HS-5 (cell line): ENCODE results near the gene HNRNPH1.
"Not testable (repeated sequence)": the region's sequence is repeated elsewhere in the genome, so short reads cannot be mapped to it uniquely, and the experiment has no call there.

ENCODE experiments used
- DNase-seq: peaks from one replicate; pipeline ENCODE4 v3.0.0-alpha.2; 2012; ENCODE audit warnings: low read depth

Gene HNRNPH1, protein sequence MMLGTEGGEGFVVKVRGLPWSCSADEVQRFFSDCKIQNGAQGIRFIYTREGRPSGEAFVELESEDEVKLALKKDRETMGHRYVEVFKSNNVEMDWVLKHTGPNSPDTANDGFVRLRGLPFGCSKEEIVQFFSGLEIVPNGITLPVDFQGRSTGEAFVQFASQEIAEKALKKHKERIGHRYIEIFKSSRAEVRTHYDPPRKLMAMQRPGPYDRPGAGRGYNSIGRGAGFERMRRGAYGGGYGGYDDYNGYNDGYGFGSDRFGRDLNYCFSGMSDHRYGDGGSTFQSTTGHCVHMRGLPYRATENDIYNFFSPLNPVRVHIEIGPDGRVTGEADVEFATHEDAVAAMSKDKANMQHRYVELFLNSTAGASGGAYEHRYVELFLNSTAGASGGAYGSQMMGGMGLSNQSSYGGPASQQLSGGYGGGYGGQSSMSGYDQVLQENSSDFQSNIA

DNA sequence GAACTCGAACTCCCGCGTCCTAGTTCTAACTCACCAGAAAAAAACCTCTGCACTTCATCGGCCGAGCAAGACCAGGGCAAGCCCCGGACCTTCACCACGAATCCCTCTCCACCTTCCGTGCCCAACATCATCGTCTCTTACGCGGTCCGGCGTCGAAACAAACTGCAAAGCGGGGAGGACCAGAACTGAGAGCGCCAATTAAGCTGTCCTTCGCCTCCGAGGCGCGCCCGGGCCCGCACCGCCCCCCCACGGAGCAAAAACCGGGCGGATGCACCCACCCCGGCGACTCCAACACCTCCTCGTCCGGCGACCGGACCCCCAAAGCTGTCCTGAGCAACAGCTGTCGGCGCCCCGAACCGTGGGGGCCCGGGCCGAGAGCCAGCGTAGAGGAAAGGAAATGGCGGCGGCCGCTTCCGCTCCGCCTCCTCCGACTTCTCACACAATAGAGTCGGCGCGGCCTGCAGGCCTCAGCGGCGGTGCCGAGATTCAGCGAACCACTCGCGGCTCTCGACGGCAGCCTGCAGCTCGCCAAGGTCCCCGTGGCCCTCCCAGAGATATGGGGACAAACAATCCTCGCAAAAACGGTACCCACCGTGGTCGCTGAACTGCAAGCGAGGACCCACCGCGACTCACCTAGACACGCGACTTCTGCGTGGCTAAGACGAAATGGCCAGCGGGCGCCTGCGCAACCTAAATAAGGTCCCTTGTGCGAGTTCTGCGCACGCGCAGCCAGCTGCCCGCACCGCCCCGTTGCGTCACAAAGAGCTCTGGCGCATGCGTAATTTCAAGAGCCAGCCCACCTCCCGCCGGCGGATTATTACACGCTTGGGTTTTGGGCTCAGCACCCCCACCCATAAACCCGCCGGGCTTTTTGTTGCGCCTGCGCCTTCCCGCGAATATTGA is at the start of gene HNRNPH1:
TSS of gene HNRNPH1 (minus strand) at position 669 of the 903 bp plus-strand sequence. CDS start at position 131, 538 bp downstream.
- peak; percentile 97 for DNase-seq

DNA sequence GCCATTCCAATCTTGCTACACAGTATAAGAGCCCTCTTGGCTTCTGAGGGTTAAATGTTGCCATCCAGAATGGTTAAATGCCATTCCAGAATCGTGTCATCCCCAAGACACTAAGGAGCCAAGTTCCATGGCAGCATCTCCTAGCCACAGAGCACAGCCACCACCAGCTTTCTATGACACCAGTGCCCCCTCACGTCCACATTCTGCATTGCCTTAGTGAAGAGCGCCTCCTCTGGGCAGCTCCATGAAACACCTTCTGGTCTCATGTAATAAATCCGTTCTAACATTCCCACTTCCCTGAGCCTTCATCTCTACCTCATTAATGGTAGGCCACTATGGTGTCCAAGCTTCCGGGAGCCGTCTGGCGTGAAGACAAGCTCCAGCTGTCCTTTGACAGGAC is 44.9 kb upstream of the HNRNPH1 start:
- no peak for DNase-seq

DNA sequence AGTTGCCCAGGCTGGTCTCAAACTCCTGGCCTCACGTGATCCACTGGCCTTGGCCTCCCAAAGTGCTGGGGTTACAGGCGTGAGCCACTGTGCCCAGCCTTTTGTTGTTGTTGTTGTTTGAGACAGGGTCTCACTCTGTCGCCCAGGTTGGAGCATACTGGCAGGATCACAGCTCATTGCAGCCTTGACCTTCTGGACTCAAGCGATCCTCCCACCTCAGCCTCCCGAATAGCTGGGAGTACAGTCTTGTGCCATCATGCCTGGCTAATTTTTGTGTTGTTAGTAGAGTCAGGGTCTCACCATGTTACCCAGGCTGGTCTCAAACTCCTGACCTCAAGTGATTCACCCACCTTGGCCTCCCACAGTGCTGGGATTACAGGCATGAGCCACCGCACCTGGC is 38.2 kb upstream of the HNRNPH1 start:
- DNase-seq = not testable (repeated sequence)

DNA sequence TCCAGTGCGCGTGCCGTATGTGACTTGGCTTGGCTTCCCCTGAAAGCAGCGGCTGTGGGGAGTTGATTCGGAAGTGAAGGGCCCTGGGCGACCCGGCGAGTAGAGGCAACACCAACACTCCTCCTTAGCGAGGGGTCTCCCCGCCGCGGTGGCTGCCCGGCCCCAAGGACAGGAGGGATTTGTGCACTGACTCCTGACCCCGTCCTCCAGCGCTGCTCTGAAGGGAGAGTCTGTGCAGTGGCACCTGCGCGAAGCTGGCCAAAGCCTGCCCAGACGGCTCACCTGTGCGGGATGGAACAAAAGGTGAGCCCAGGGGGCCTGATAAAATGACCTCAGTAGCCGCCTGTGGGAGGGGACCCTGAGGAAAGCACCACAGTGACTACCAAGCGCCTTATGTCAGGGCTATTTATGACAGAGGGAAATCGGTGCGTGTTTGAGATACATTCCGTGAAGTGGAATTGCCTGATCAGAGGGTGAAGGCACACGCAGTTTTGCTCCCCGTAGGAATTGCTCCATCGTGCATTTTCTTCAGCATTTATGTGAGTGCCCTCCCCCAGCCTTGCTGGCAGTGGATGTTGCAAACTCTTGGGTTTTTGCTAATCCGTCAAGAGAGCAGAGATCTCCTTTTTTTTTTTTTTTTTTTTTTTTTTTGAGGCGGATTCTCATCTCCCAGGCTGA is 34.8 kb upstream of the HNRNPH1 start:
- DNase-seq = not testable (repeated sequence)

GRCh38 chr5:179657302-179658178 is 34.1 kb upstream of the HNRNPH1 start:
- DNase-seq = not testable (repeated sequence)

DNA sequence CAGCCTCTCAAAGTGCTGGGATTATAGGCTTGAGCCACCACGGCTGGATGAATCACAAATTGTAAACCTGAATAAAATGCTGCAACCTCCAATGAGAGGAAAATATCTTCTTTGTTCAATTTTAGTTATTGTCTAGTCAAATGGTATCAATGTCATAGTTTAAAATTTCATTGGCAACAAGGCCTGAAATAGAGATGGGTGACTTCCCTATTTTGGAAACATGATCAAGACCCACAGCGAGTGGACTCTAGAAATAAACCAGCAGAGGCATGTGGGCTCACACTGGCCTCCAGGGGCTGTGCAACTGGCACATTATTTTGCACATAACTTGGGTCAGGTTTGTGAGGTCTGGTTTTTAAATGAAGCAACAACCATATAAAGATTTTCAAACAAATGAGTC is 29.7 kb upstream of the HNRNPH1 start:
- DNase-seq = not testable (repeated sequence)

DNA sequence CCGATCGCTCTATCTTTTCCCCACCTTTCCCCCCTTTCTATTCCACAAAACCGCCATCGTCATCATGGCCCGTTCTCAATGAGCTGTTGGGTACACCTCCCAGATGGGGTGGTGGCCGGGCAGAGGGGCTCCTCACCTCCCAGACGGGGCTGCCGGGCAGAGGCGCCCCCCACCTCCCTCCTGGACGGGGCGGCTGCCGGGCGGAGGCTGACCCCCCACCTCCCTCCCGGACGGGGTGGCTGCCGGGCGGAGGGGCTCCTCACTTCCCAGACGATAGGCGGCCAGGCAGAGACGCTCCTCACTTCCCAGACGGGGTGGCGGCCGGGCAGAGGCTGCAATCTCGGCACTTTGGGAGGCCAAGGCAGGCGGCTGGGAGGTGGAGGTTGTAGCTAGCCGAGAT is 26.8 kb upstream of the HNRNPH1 start:
- not testable (repeated sequence) for DNase-seq

DNA sequence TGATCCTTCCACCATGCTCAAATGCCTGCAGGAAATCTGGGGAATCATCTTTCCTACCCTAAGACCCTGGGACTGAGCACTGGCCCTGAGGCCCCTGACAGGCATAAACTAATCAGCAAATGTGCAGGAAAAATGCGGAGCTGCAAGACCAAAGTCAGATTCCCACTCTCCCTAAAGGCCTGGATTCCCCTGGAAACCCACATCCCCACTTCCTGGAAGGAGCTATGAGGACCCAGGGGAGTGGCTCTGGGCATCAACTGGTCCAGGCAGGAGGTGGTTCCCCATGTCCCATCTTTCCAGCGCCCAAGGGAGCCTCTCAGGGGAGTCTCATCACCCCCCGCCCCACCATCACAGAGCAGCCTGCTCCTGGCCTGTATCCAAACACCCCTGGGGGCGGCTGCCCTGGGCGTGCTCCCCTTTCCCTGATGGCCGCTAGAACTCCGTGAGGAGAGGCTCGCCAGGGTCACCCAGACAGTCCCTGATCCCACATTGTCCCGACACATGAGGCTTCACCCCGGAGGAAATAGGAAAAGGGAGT is 25.8 kb upstream of the HNRNPH1 start:
- DNase-seq = not testable (repeated sequence)

- no peak for DNase-seq
Measured at GRCh38 chr5:179648410-179648809, 24.9 kb upstream of the HNRNPH1 start.

- not testable (repeated sequence) for DNase-seq
Measured at GRCh38 chr5:179644766-179645165, 21.3 kb upstream of the HNRNPH1 start.

GRCh38 chr5:179643141-179643920 is 19.9 kb upstream of the HNRNPH1 start:
- DNase-seq = not testable (repeated sequence)

DNA sequence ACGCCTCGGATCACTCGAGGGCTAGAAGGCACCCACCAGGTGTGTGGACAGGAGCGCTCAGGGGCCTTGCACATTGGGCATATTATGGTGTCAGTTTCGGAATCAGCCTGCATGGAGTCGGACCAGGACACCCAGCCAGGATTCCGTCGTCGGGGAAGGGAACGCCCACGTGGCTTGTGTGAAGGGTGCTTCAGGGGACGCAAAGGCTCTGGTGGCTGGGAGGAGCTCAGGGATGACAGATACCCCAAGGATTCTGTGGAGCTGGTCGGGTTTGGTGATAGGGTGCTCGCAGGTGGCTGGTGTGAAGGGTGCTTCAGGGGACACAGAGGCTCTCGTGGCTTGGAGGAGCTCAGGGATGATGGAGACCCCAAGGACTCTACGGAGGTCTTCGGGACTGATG is 19.2 kb upstream of the HNRNPH1 start:
- DNase-seq = not testable (repeated sequence)

- DNase-seq = not testable (repeated sequence)
Measured at GRCh38 chr5:179641745-179642144, 18.3 kb upstream of the HNRNPH1 start.

GRCh38 chr5:179639296-179639695 is 15.8 kb upstream of the HNRNPH1 start:
- not testable (repeated sequence) for DNase-seq

DNA sequence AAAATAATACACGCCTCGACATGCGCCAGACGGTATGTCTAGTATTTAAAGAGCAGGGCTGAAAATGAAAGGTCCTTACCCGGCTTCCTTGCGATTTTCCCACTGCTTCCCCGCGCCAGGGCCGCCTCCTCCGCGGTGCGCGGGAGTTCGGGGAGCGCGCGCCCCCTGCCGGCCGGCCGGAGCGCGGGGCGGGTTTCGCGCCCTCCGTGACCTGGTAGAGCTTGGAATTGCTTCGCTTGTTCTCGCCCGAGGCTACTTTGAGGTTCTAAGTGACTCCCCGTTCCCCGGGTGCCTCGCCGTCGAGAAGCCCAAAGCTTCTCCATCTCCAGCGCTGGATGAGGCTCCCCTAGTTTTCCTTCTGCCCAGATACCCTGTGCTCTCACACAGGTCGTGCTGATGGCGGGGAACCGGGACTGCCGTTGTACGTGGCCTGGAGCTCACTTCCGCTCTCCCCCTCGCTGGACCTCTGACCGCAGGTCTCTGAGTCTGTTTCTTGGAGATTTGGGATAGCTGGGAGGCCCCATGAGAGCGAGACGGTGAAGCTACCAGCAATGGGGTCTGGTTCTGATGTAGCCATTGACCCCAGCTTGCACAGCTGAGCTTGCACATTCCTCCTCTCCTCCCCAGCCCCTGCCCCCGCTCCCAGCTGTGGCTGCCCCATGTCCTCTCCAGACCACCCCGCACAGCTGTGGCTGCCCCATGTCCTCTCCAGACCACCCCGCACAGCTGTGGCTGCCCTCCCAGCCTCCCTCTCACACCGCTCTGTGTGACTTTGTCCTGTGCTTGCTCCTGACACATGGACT is 11.1 kb upstream of the HNRNPH1 start:
- not testable (repeated sequence) for DNase-seq

DNA sequence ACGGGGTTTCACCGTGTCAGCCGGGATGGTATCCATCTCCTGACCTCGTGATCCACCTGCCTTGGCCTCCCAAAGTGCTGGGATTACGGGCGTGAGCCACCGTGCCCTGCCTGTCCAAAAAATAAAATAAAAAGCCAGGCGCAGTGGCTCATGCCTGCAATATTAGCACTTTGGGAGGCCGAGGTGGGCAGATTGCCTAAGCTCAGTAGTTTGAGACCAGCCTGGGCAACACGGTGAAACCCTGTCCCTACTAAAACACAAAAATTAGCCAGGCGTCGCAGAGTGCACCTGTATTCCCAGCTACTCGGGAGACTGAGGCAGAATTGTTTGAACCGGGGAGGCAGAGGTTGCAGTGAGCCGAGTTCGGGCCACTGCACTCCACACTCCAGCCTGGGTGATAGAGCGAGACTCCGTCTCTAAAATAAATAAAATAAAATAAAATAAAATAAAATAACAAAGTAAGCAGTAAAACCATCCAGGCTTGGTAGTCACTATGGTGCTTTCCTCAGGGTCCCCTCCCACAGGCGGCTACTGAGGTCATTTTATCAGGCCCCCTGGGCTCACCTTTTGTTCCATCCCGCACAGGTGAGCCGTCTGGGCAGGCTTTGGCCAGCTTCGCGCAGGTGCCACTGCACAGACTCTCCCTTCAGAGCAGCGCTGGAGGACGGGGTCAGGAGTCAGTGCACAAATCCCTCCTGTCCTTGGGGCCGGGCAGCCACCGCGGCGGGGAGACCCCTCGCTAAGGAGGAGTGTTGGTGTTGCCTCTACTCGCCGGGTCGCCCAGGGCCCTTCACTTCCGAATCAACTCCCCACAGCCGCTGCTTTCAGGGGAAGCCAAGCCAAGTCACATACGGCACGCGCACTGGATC is 10.3 kb upstream of the HNRNPH1 start:
- not testable (repeated sequence) for DNase-seq

DNA sequence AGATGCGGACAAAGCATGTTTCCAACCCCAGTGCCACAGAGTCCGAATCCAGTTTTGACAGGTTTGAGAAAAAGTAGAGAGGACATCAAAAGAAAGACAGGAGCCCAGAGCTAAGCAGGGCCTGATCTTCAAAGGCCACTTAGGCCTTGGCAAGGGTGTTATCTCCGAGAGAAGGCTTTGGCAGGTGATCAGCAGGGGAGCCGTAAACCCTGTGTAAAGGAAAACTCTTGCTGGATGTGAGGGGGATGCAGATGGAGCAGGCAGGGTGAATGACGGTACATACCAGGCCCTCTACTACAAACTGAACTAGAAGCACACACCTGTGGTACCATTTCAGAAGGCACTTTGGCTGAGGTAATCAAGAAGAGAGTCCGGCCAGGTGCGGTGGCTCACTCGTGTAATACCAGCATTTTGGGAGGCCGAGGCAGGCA is 1.4 kb upstream of the HNRNPH1 start:
- no peak for DNase-seq
